Measurements from ENCODE around the gene CREB5.

GRCh38 chr7:28546067-28546466 lies 133.7 kb downstream of the CREB5 start:
- no peak for TF ChIP-seq CTCF (IDR thresholded peaks at IDR 0.05 in 4 of 5, conservative IDR thresholded peaks at IDR 0.05 in 1 of 5)
- no peak for TF ChIP-seq POLR2A (IDR thresholded peaks at IDR 0.05)

Measured in gastrocnemius medialis (tissue), 4 donors.